ENCODE results near the gene PPP1R12A.

DNA sequence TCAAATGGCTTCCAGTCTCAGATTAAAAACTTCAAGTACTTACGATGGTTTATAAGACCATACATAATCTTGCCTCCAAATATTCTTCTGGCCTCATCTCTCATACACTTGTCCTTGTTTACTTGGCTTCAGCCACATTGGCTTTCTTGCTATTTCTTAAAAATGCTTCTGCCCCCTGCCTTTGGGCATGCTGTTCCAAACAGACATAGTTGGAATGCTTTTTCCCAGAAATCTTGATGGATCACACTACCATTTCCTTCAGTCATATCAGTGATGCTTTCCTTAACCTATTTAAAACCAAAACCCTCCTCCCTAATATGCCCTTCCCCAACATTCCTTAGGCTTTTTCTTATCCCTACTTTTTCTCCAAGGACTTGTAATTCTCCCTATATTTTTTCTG is 169.7 kb downstream of the PPP1R12A start:
- TF ChIP-seq POLR2AphosphoS5 (IDR thresholded peaks at IDR 0.05; ENCODE audit: low read depth, low read length) (no peak), FOXP2 (optimal IDR thresholded peaks at IDR 0.05; ENCODE audit: borderline replicate concordance, extremely low read depth, extremely low read length, insufficient read depth) (no peak), SIN3A (IDR thresholded peaks at IDR 0.05; ENCODE audit: borderline replicate concordance, insufficient read depth, low read length) (no peak), TAF1 (IDR thresholded peaks at IDR 0.05; ENCODE audit: borderline replicate concordance, insufficient read depth, low read length) (no peak), REST (IDR thresholded peaks at IDR 0.05; ENCODE audit: insufficient read depth in 1 of 2, low read depth in 2 of 2, low read length in 2 of 2) (no peak)

Measured in PFSK-1 (cell line).